C4-2B (cell line): ENCODE results near the gene TESK2.

Source experiments
- H3K27ac ChIP-seq: fragments of 450-650 bp; 2 replicates; pipeline ENCODE4 v1.5.1; 2017
- ZFX ChIP-seq: fragments of 450-650 bp; IDR thresholded peaks from 2 replicates; pipeline ENCODE4 v1.6.1; 2017
- TF ChIP-seq, protein P1 (sequence below): fragments of 450-650 bp; conservative IDR thresholded peaks from 2 replicates; pipeline ENCODE4 v1.5.1; 2017; ENCODE audit warnings: mild to moderate bottlenecking

Gene TESK2

DNA sequence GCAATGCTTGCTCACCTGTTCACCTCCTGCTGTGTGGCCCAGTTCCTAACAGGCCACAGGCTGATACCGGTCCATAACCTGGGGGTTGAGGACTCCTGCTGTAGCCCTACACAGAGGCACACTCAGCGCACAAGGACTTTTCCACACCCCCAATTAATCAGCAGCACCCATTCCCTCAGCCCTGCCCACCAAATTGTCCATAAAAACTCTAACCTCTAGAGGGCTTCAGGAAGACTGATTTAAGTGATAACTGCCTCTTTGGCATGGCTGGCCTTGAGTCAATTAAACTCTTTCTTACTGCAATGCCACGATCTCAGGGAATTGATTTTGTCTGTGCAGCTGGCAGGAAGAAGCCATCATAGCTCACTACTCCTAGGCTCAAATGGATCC, 79.5 kb downstream of the TESK2 start:
- H3K27ac ChIP-seq: no peak overlapping the region
- TF ChIP-seq, protein P1, sequence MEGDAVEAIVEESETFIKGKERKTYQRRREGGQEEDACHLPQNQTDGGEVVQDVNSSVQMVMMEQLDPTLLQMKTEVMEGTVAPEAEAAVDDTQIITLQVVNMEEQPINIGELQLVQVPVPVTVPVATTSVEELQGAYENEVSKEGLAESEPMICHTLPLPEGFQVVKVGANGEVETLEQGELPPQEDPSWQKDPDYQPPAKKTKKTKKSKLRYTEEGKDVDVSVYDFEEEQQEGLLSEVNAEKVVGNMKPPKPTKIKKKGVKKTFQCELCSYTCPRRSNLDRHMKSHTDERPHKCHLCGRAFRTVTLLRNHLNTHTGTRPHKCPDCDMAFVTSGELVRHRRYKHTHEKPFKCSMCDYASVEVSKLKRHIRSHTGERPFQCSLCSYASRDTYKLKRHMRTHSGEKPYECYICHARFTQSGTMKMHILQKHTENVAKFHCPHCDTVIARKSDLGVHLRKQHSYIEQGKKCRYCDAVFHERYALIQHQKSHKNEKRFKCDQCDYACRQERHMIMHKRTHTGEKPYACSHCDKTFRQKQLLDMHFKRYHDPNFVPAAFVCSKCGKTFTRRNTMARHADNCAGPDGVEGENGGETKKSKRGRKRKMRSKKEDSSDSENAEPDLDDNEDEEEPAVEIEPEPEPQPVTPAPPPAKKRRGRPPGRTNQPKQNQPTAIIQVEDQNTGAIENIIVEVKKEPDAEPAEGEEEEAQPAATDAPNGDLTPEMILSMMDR: no peak; the same call in 1 of the 2 replicates
- no peak for TF ChIP-seq ZFX

DNA sequence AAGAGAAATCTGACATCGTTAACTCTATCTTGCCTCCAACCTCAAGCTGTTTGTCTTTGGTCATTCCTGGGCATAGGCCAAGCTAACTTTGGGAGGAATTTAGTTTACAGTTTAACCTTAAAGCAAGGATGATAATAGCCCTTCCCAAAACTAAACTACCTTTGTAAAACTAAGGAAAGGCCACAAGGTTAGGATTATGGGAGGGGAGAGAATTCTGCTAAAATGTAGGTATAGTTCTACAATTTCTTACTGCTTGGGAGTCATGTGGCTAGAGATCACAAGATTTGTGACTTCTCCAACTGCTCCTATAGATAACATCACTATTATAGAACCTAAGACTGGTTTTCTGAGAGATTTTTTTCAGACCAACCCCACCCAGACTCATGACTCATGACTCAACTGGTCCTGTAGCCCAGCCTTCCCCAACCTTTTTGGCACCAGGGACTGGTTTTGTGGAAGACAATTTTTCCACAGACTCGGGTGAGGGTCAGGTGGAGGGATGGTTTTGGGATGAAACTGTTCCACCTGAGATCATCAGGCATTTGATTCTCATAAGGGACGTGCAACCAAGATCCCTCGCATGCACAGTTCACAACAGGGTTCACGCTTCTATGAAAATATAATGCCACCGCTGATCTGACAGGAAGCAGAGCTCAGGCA, 80.0 kb downstream of the TESK2 start:
- TF ChIP-seq ZFX: no peak
- TF ChIP-seq, protein P1: no peak
- H3K27ac ChIP-seq: no peak overlapping the region

DNA sequence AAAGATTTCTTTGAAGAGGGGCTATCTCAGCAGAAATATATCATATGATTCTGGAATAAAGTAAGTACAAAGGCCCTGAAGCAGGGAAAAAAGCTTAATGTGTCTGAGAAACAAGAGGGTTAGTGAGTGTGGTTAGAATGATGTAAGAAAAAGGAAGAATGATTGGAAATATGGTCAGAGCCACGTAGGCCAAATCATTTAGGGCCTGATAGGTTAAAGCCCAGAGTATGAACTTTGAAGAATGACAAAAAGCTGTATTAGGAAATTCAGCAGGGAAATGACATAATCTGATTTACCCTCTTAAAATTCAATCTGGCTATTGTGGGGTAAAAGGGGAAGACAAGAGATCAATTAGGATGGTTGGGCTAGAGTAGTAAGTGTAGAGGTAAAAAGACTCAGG, 81.7 kb downstream of the TESK2 start:
- TF ChIP-seq, protein P1: no peak
- TF ChIP-seq ZFX: no peak
- H3K27ac ChIP-seq: no peak overlapping the region

DNA sequence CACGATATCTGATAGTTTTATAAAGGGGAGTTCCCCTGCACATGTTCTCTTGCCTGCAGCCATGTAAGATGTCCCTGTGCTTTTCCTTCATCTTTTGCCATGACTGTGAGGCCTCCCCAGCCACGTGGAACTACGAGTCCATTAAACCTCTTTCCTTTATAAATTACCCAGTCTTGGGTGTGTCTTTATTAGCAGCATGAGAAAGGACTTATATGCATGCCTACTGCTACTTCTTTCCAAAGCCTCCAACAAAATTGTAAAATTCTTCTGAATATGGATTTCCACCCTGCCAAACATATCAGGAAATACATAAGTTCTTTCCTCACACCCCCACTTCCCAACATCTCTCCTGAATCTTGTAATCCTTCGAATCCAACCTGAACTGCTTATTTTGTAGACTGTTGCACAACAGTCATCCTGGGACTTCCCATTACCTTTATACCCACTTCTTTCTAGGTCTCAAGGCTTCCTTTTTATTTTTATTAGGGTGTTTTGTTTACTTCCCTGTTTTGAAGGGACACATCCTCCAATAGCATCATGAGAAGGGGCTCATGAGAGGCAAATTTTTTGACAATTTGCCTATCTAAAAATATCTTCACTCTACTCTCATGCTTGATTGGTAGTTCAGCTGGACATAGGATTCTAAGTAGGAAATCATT, 83.2 kb downstream of the TESK2 start:
- no peak overlapping the region for H3K27ac ChIP-seq
- TF ChIP-seq, protein P1: no peak
- no peak for TF ChIP-seq ZFX

DNA sequence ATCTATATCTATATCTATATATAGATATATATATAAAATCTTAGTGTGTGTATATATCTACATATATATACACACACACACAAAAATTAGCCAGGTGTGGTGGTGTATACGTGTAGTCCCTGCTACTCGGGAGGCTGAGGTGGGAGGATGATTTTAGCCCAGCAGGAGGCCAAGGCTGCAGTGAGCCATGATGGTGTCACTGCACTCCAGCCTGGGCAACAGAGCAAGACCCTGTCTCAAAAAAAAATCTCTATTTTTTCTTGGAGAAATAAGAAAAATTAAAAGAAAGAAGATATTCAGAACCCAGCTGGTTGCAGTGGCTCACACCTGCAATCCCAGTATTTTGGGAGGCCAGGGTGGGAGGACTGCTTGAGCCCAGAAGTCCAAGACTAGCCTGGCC, 85.3 kb downstream of the TESK2 start:
- no peak overlapping the region for H3K27ac ChIP-seq
- TF ChIP-seq ZFX: no peak
- TF ChIP-seq, protein P1: no peak

DNA sequence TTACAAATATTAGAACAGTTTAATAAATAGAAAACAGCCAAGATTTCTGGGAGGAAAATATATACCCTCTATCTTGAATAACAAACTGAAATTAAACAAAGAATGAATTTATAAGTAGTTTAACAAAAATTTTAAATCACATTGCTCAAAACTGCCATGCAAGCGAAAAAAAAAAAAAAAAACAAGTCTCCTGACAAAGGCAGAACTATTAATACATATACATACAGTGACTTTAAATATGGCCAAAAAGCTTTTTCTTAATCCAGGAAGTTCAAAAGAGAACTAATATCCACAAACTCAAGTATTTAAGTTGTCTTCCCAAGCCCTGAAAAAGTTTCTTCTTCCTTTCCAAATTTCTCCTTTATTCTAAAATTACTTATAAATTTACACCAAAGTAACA, 87.2 kb downstream of the TESK2 start:
- TF ChIP-seq, protein P1: no peak
- no peak for TF ChIP-seq ZFX
- H3K27ac ChIP-seq: no peak overlapping the region

DNA sequence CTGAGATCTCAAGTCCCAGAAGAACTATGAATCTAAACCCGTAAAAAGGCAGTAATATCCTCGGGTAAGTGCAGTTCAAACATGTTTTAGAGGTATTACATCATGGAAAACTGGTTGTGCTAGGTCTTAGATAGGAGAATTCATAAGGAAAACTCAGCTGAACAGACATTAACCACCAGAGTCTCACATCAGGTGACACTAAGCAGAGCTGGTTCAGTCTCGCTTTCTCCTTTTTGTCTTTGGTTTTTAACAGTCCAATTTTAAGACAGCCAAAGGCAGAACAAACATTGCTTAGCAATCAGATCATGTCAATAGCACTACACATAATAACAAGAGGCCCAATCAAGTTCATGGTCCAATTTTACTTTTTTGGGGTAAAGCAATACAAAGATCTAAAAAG, 87.7 kb downstream of the TESK2 start:
- no peak overlapping the region; the same call in 1 of the 2 replicates for H3K27ac ChIP-seq
- TF ChIP-seq, protein P1: no peak
- no peak for TF ChIP-seq ZFX
